NCI-H226 (cell line): Measurements from ENCODE around the gene AMZ2.

Experiments
- DNase-seq: peaks from one replicate; pipeline ENCODE4 v3.0.0-alpha.2; 2015

AMZ2 gene

GRCh38 chr17:68291836-68292688 is 44.2 kb downstream of the AMZ2 start:
- DNase-seq: peak; percentile 83

GRCh38 chr17:68292689-68293040 is 44.8 kb downstream of the AMZ2 start:
- DNase-seq: no peak

GRCh38 chr17:68293490-68294195 is 45.8 kb downstream of the AMZ2 start:
- no peak for DNase-seq

GRCh38 chr17:68294196-68294555 is 46.3 kb downstream of the AMZ2 start:
- no peak for DNase-seq

GRCh38 chr17:68294617-68295016 is 46.8 kb downstream of the AMZ2 start:
- no peak for DNase-seq

- DNase-seq: no peak
Observed at GRCh38 chr17:68295086-68295485, 47.2 kb downstream of the AMZ2 start.

- no peak for DNase-seq
Observed at GRCh38 chr17:68296217-68297191, 48.7 kb downstream of the AMZ2 start.

GRCh38 chr17:68297195-68297594 is 49.4 kb downstream of the AMZ2 start:
- DNase-seq: no peak

- no peak for DNase-seq
Observed at GRCh38 chr17:68298601-68299000, 50.8 kb downstream of the AMZ2 start.

GRCh38 chr17:68299817-68300216 is 52.0 kb downstream of the AMZ2 start:
- no peak for DNase-seq

- no peak for DNase-seq
Observed at GRCh38 chr17:68301438-68301959, 53.7 kb downstream of the AMZ2 start.

- DNase-seq: no peak
Observed at GRCh38 chr17:68302066-68302564, 54.3 kb downstream of the AMZ2 start.

GRCh38 chr17:68302666-68303065 is 54.8 kb downstream of the AMZ2 start:
- no peak for DNase-seq

GRCh38 chr17:68304706-68305105 is 56.9 kb downstream of the AMZ2 start:
- DNase-seq: no peak

- no peak for DNase-seq
Observed at GRCh38 chr17:68305142-68305541, 57.3 kb downstream of the AMZ2 start.
